Large intestine (tissue), 3 donors: ENCODE data around the gene SMAD4. TPM values are rescaled to one million over a fixed set of nuclear protein-coding genes. Genes with fewer than 3 reads are reported as not detected.

Experiments
- DNase-seq, 2 donors: peaks; one replicate each; pipeline versions ENCODE4 v3.0.0 to v3.0.0-alpha.2; 2013
- H3K27ac ChIP-seq: one replicate; pipeline ENCODE4 v1.5.1; 2013; ENCODE audit warnings: low read length
- H3K27me3 ChIP-seq: 2 replicates; pipeline ENCODE4 v1.6.1; 2013; ENCODE audit warnings: low read length; ENCODE audit not compliant: control insufficient read depth, insufficient read depth
- H3K36me3 ChIP-seq: 2 replicates; pipeline ENCODE4 v1.6.1; 2013; ENCODE audit warnings: low read length; ENCODE audit not compliant: control insufficient read depth, insufficient read depth
- H3K4me1 ChIP-seq: one replicate; pipeline ENCODE4 v1.6.1; 2013; ENCODE audit warnings: low read length; ENCODE audit not compliant: control insufficient read depth, insufficient read depth
- H3K4me3 ChIP-seq: one replicate; pipeline ENCODE4 v1.5.1; 2013; ENCODE audit warnings: low read length
- H3K9me3 ChIP-seq: one replicate; pipeline ENCODE4 v1.6.1; 2013; ENCODE audit warnings: mild to moderate bottlenecking, low read depth, low read length, moderate library complexity; ENCODE audit not compliant: control insufficient read depth
- whole genome bisulfite sequencing: methylation state at CpG from one replicate; pipeline ENCODE4 v1.1.5; 2013; ENCODE audit warnings: low lambda C conversion rate; ENCODE audit not compliant: insufficient coverage; 5-methylcytosine and 5-hydroxymethylcytosine counted together
- polyA plus RNA-seq: library from polyadenylated mRNA; unstranded; fragments of 120-200 nt; gene quantifications from one replicate; pipeline ENCODE4 v1.2.1, GENCODE V29; 2013

Gene SMAD4
- polyA plus RNA-seq, 1 donor: 94.0 TPM

GRCh38 chr18:51122266-51123045, 92.4 kb downstream of the SMAD4 start:
- H3K27ac ChIP-seq: no peak overlapping the region
- no peak for DNase-seq
- no CpG with 5 or more reads among the region's 19 CpGs for WGBS
- H3K27me3 ChIP-seq: no peaks in the 10 kb centered on the region
- no peak overlapping the region for H3K4me3 ChIP-seq
- H3K4me1 ChIP-seq: no peaks in the 10 kb centered on the region
- no peaks in the 10 kb centered on the region for H3K36me3 ChIP-seq
- peaks cover 10% of the 10 kb centered on the region for H3K9me3 ChIP-seq

- no peak overlapping the region for H3K27ac ChIP-seq
- H3K4me1 ChIP-seq: no peaks in the 10 kb centered on the region
- 100% methylated on average over 1 of the region's 7 CpGs for WGBS
- peaks cover 9% of the 10 kb centered on the region for H3K9me3 ChIP-seq
- no peaks in the 10 kb centered on the region for H3K27me3 ChIP-seq
- H3K36me3 ChIP-seq: no peaks in the 10 kb centered on the region
- H3K4me3 ChIP-seq: no peak overlapping the region
- DNase-seq: no peak
Measured at GRCh38 chr18:51123046-51123395, 93.0 kb downstream of the SMAD4 start.

GRCh38 chr18:51123481-51123880, 93.5 kb downstream of the SMAD4 start:
- no CpG with 5 or more reads among the region's 10 CpGs for WGBS
- no peak for DNase-seq
- H3K36me3 ChIP-seq: no peaks in the 10 kb centered on the region
- H3K27me3 ChIP-seq: no peaks in the 10 kb centered on the region
- H3K4me3 ChIP-seq: no peak overlapping the region
- no peak overlapping the region for H3K27ac ChIP-seq
- no peaks in the 10 kb centered on the region for H3K4me1 ChIP-seq
- peaks cover 9% of the 10 kb centered on the region for H3K9me3 ChIP-seq

- Histone ChIP-seq H3K4me3 (no peak overlapping the region), H3K27me3 (no peaks in the 10 kb centered on the region), H3K27ac (no peak overlapping the region), H3K36me3 (no peaks in the 10 kb centered on the region), H3K4me1 (no peaks in the 10 kb centered on the region), H3K9me3 (peaks cover 9% of the 10 kb centered on the region)
- no CpG with 5 or more reads among the region's 10 CpGs for WGBS
- no peak for DNase-seq
Measured at GRCh38 chr18:51123936-51124486, 94.0 kb downstream of the SMAD4 start.

- no CpG with 5 or more reads among the region's 2 CpGs for WGBS
- no peak overlapping the region for H3K4me3 ChIP-seq
- H3K27ac ChIP-seq: no peak overlapping the region
- H3K27me3 ChIP-seq: no peaks in the 10 kb centered on the region
- no peak for DNase-seq
- H3K36me3 ChIP-seq: no peaks in the 10 kb centered on the region
- H3K9me3 ChIP-seq: peaks cover 6% of the 10 kb centered on the region
- H3K4me1 ChIP-seq: no peaks in the 10 kb centered on the region
Measured at GRCh38 chr18:51125976-51126375, 96.0 kb downstream of the SMAD4 start.

- Histone ChIP-seq H3K9me3 (no peaks in the 10 kb centered on the region), H3K4me1 (no peaks in the 10 kb centered on the region), H3K27ac (no peak overlapping the region), H3K27me3 (no peaks in the 10 kb centered on the region), H3K4me3 (no peak overlapping the region), H3K36me3 (no peaks in the 10 kb centered on the region)
- WGBS: 100% methylated on average over 1 of the region's 3 CpGs
- DNase-seq: no peak
Measured at GRCh38 chr18:51127664-51128063, 97.7 kb downstream of the SMAD4 start.

- H3K36me3 ChIP-seq: no peaks in the 10 kb centered on the region
- H3K27me3 ChIP-seq: no peaks in the 10 kb centered on the region
- H3K4me1 ChIP-seq: no peaks in the 10 kb centered on the region
- no peaks in the 10 kb centered on the region for H3K9me3 ChIP-seq
- no peak overlapping the region for H3K27ac ChIP-seq
- WGBS: 90% methylated on average over 2 of the region's 4 CpGs
- no peak for DNase-seq
- no peak overlapping the region for H3K4me3 ChIP-seq
Measured at GRCh38 chr18:51128533-51128932, 98.5 kb downstream of the SMAD4 start.

GRCh38 chr18:51132256-51132935, 102.4 kb downstream of the SMAD4 start:
- Histone ChIP-seq H3K27me3 (no peaks in the 10 kb centered on the region), H3K4me1 (no peaks in the 10 kb centered on the region), H3K36me3 (no peaks in the 10 kb centered on the region), H3K4me3 (no peak overlapping the region), H3K27ac (no peak overlapping the region), H3K9me3 (no peaks in the 10 kb centered on the region)
- no peak for DNase-seq
- no CpG with 5 or more reads among the region's 6 CpGs for WGBS

GRCh38 chr18:51133580-51134160, 103.7 kb downstream of the SMAD4 start:
- Histone ChIP-seq H3K4me3 (no peak overlapping the region), H3K27me3 (no peaks in the 10 kb centered on the region), H3K4me1 (no peaks in the 10 kb centered on the region), H3K9me3 (no peaks in the 10 kb centered on the region), H3K36me3 (no peaks in the 10 kb centered on the region), H3K27ac (no peak overlapping the region)
- WGBS: no CpG with 5 or more reads among the region's 12 CpGs
- no peak for DNase-seq
